Measurements from ENCODE around the gene ATP6V1G1.

ATP6V1G1 gene

GRCh38 chr9:114633438-114634089 lies 46.0 kb downstream of the ATP6V1G1 start:
- TF ChIP-seq CTCF (IDR thresholded peaks at IDR 0.05; ENCODE audit: low read length, missing control alignments): no peak
- no peak overlapping the region for H3K4me3 ChIP-seq (replicated peaks; ENCODE audit: low read depth, low read length)
- no peak for DNase-seq (ENCODE audit: low read depth)

GRCh38 chr9:114634387-114634786 lies 46.8 kb downstream of the ATP6V1G1 start:
- TF ChIP-seq CTCF (IDR thresholded peaks at IDR 0.05; ENCODE audit: low read length, missing control alignments): no peak
- no peak overlapping the region for H3K4me3 ChIP-seq (replicated peaks; ENCODE audit: low read depth, low read length)
- no peak for DNase-seq (ENCODE audit: low read depth)

- no peak for TF ChIP-seq CTCF (IDR thresholded peaks at IDR 0.05; ENCODE audit: low read length, missing control alignments)
- no peak for DNase-seq (ENCODE audit: low read depth)
- H3K4me3 ChIP-seq (replicated peaks; ENCODE audit: low read depth, low read length): no peak overlapping the region
Observed at GRCh38 chr9:114638404-114638803, 50.8 kb downstream of the ATP6V1G1 start.

GRCh38 chr9:114641967-114642366 lies 54.4 kb downstream of the ATP6V1G1 start:
- no peak for DNase-seq (ENCODE audit: low read depth)
- no peak for TF ChIP-seq CTCF (IDR thresholded peaks at IDR 0.05; ENCODE audit: low read length, missing control alignments)
- H3K4me3 ChIP-seq (replicated peaks; ENCODE audit: low read depth, low read length): no peak overlapping the region

GRCh38 chr9:114643001-114643400 lies 55.4 kb downstream of the ATP6V1G1 start:
- DNase-seq (ENCODE audit: low read depth): no peak
- TF ChIP-seq CTCF (IDR thresholded peaks at IDR 0.05; ENCODE audit: low read length, missing control alignments): no peak

GRCh38 chr9:114643896-114644295 lies 56.3 kb downstream of the ATP6V1G1 start:
- no peak for DNase-seq (ENCODE audit: low read depth)
- H3K4me3 ChIP-seq (replicated peaks; ENCODE audit: low read depth, low read length): no peak overlapping the region
- no peak for TF ChIP-seq CTCF (IDR thresholded peaks at IDR 0.05; ENCODE audit: low read length, missing control alignments)

More at GRCh38 chr9:114643001-114643400, 55.4 kb downstream of the ATP6V1G1 start:
- no peak overlapping the region for H3K4me3 ChIP-seq (replicated peaks; ENCODE audit: low read depth, low read length)
